GM23338 (cell line): ENCODE results near the gene VRK3. TPM values are rescaled to one million over a fixed set of nuclear protein-coding genes. Genes with fewer than 3 reads are reported as not detected.

ENCODE experiments used
- ATAC-seq: fragments of 200-7000 bp; cut with Tn5 transposase; 3 replicates; pipeline ENCODE4 v1.9.1; 2020
- DNase-seq: peaks from one replicate; pipeline ENCODE4 v3.0.0-alpha.2; 2015; ENCODE audit warnings: low spot score
- H2AFZ ChIP-seq: fragments of 200-600 bp; sonication (generic); 2 replicates; pipeline ENCODE4 v1.8.0; 2016; ENCODE audit warnings: antibody characterized with exemption, mild to moderate bottlenecking, moderate library complexity
- H3F3A ChIP-seq: fragments of 200-600 bp; sonication (generic); replicated peaks from 2 replicates; pipeline ENCODE4 v1.8.0; 2017; ENCODE audit warnings: antibody characterized with exemption, mixed run types, low read depth
- H3K27ac ChIP-seq: fragments of 200-600 bp; sonication (generic); 2 replicates; pipeline ENCODE4 v1.6.1; 2016; ENCODE audit warnings: low read depth
- H3K27me3 ChIP-seq: fragments of 200-600 bp; sonication (generic); 2 replicates; pipeline ENCODE4 v1.8.0; 2016; ENCODE audit warnings: mild to moderate bottlenecking, mixed run types, moderate library complexity; ENCODE audit not compliant: insufficient read depth
- H3K36me3 ChIP-seq: fragments of 200-600 bp; sonication (generic); 2 replicates; pipeline ENCODE4 v1.8.0; 2016; ENCODE audit warnings: mild to moderate bottlenecking; ENCODE audit not compliant: insufficient read depth
- H3K4me1 ChIP-seq: fragments of 200-600 bp; sonication (generic); 2 replicates; pipeline ENCODE4 v1.8.0; 2016; ENCODE audit warnings: mild to moderate bottlenecking, moderate library complexity; ENCODE audit not compliant: insufficient read depth
- H3K4me2 ChIP-seq: fragments of 200-600 bp; sonication (generic); 2 replicates; pipeline ENCODE4 v1.7.1; 2017; ENCODE audit warnings: mixed run types
- H3K4me3 ChIP-seq: fragments of 200-600 bp; sonication (generic); 2 replicates; pipeline ENCODE4 v1.6.1; 2016; ENCODE audit warnings: mixed run types
- H3K79me2 ChIP-seq: fragments of 200-600 bp; sonication (generic); replicated peaks from 2 replicates; pipeline ENCODE4 v1.8.0; 2017; ENCODE audit warnings: mild to moderate bottlenecking; ENCODE audit not compliant: insufficient read depth
- H3K9me2 ChIP-seq: fragments of 200-600 bp; sonication (generic); 2 replicates; pipeline ENCODE4 v1.8.0; 2017; ENCODE audit not compliant: insufficient read depth
- H4K20me1 ChIP-seq: fragments of 200-600 bp; sonication (generic); replicated peaks from 2 replicates; pipeline ENCODE4 v1.8.0; 2017; ENCODE audit warnings: mild to moderate bottlenecking; ENCODE audit not compliant: insufficient read depth
- H3K27ac Mint-ChIP-seq: 2 replicates; pipeline ENCODE4 v1.8.0; 2020; ENCODE audit warnings: inconsistent platforms, mild to moderate bottlenecking, moderate library complexity, mixed read lengths
- H3K27me3 Mint-ChIP-seq: 3 replicates; pipeline ENCODE4 v1.8.0; 2022; ENCODE audit warnings: low read depth, mild to moderate bottlenecking, moderate library complexity, mixed read lengths, inconsistent platforms; ENCODE audit not compliant: insufficient read depth, poor library complexity
- H3K36me3 Mint-ChIP-seq: 3 replicates; pipeline ENCODE4 v1.8.0; 2021; ENCODE audit warnings: low read depth, mild to moderate bottlenecking, inconsistent platforms, moderate library complexity, mixed read lengths
- H3K4me1 Mint-ChIP-seq: 3 replicates; pipeline ENCODE4 v1.8.0; 2020; ENCODE audit warnings: mild to moderate bottlenecking, inconsistent platforms, mixed read lengths
- H3K4me3 Mint-ChIP-seq: 3 replicates; pipeline ENCODE4 v1.8.0; 2021; ENCODE audit warnings: moderate library complexity, mild to moderate bottlenecking, inconsistent platforms, mixed read lengths
- H3K9me3 Mint-ChIP-seq: 3 replicates; pipeline ENCODE4 v1.8.0; 2020; ENCODE audit warnings: moderate library complexity, mild to moderate bottlenecking, inconsistent platforms, mixed read lengths
- CREB1 ChIP-seq: fragments of 250-450 bp; sonication (Bioruptor Pico); IDR thresholded peaks from 2 replicates; pipeline ENCODE4 v1.5.0; 2020; ENCODE audit warnings: low read depth, mild to moderate bottlenecking, moderate library complexity
- ETS1 ChIP-seq: IDR thresholded peaks from 2 replicates; pipeline ENCODE4 v1.6.1; 2016; ENCODE audit warnings: antibody characterized with exemption
- JUNB ChIP-seq: IDR thresholded peaks from one replicate; pipeline ENCODE4 v1.6.1; 2016; ENCODE audit warnings: antibody characterized with exemption; ENCODE audit not compliant: unreplicated experiment
- ZNF331 ChIP-seq: fragments of 250-450 bp; sonication (Bioruptor Pico); IDR thresholded peaks from 2 replicates; pipeline ENCODE4 v1.5.0; 2020; ENCODE audit warnings: low read depth, mild to moderate bottlenecking, moderate library complexity
- ZNF462 ChIP-seq: fragments of 250-450 bp; sonication (Bioruptor Pico); IDR thresholded peaks from 2 replicates; pipeline ENCODE4 v1.5.0; 2020; ENCODE audit warnings: mild to moderate bottlenecking, moderate library complexity
- polyA plus RNA-seq: library from polyadenylated mRNA; unstranded; fragments of >200 nt; fragmentation: Nextera tagmentation; extraction: Ambion mirVana; gene quantifications from 2 replicates; pipeline ENCODE4 v1.2.1, GENCODE V29; 2016
- total RNA-seq: library from RNA; depleted of rRNA; stranded (reverse); fragments of >200 nt; shearing (Covaris generic); gene quantifications from 2 replicates; pipeline ENCODE4 v1.2.3, GENCODE V29; 2014

The VRK3 gene
- total and polyA plus RNA-seq, 2 experiments from 2014 or later, result 17.4 to 29.1 TPM

DNA sequence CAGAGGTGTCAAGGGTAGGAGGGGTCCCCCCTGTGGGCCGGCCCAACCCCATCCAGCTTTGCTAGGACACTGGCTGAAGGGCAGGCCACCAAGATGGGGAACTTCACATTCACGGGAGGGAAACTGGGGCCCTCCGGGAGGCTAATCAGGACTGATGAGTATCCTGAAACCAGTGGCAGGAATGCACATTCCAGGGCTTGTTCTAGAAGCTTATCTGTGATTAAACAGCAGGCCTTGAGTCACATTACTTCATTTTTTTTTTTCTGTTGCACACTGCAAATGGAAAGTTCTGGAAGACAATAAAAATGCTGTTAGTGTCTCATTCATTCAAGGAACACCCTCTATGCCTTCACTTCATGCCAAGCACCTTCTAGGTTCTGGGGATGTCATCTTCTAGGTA, 48.7 kb downstream of the VRK3 start:
- Histone ChIP-seq H3K4me3 (no peak overlapping the region), H4K20me1 (no peaks in the 10 kb centered on the region), H3K9me2 (no peaks in the 10 kb centered on the region), H3K27ac (no peak overlapping the region), H3K4me2 (no peak overlapping the region), H3K36me3 (no peaks in the 10 kb centered on the region), H3F3A (no peaks in the 10 kb centered on the region), H2AFZ (no peak overlapping the region), H3K79me2 (no peaks in the 10 kb centered on the region), H3K27me3 (no peaks in the 10 kb centered on the region), H3K4me1 (no peaks in the 10 kb centered on the region)
- Mint-ChIP-seq H3K27me3 (peaks cover 8% of the 10 kb centered on the region), H3K36me3 (no peaks in the 10 kb centered on the region; the same call in 1 of the 3 replicates), H3K9me3 (no peaks in the 10 kb centered on the region), H3K27ac (no peak overlapping the region), H3K4me1 (no peaks in the 10 kb centered on the region), H3K4me3 (no peak overlapping the region)
- TF ChIP-seq CREB1 (CRISPR knock-in tag) (no peak), ETS1 (no peak), ZNF331 (CRISPR knock-in tag) (no peak), ZNF462 (CRISPR knock-in tag) (no peak)
- no peak for ATAC-seq
- DNase-seq, result no peak

- Mint-ChIP-seq H3K27ac (no peak overlapping the region), H3K36me3 (no peaks in the 10 kb centered on the region; the same call in 1 of the 3 replicates), H3K9me3 (no peaks in the 10 kb centered on the region), H3K4me1 (no peaks in the 10 kb centered on the region), H3K4me3 (no peak overlapping the region), H3K27me3 (peaks cover 8% of the 10 kb centered on the region)
- Histone ChIP-seq H2AFZ (no peak overlapping the region), H3K4me2 (no peak overlapping the region), H3K36me3 (no peaks in the 10 kb centered on the region), H3K4me1 (no peaks in the 10 kb centered on the region), H3K9me2 (no peaks in the 10 kb centered on the region), H3K27ac (no peak overlapping the region), H4K20me1 (no peaks in the 10 kb centered on the region), H3K79me2 (no peaks in the 10 kb centered on the region), H3F3A (no peaks in the 10 kb centered on the region), H3K27me3 (no peaks in the 10 kb centered on the region), H3K4me3 (no peak overlapping the region)
- no peak for TF ChIP-seq JUNB
- DNase-seq (no peak), ATAC-seq (no peak)
These were observed 50.1 kb downstream of the VRK3 start for GRCh38 chr19:49975051-49975450.
